Spleen (tissue), 7 donors: Measurements from ENCODE around the gene ABCB8.

ENCODE experiments used
- POLR2A ChIP-seq, 3 donors: fragments of 450-650 bp; IDR thresholded peaks; one replicate each; pipeline ENCODE4 v1.5.1; 2017; ENCODE audit warnings: antibody characterized with exemption in 3 of 3, mild to moderate bottlenecking in 1 of 3
- TF ChIP-seq, protein P1 (sequence below), 11 experiments: fragments of 200-600 bp in 7 of 11; fragments of 450-650 bp in 4 of 11; sonication (generic) in 4 of 11; IDR thresholded peaks in 8 of 11; conservative IDR thresholded peaks in 3 of 11; 1 replicate in 7 of 11; 2 replicates in 4 of 11; pipeline versions ENCODE4 v1.4.0 to v1.8.0; 2016 to 2021; ENCODE audit warnings: antibody characterized with exemption in 11 of 11, inconsistent platforms in 4 of 11, mild to moderate bottlenecking in 1 of 11
- donor health status: DM: no; HTN: no; CAD: no; lungs with moderate emphysema.
- donor health status: DM: no; HTN: no; CAD: no.
- donor health status: DM: no; HTN: no; CAD: no.

DNA sequence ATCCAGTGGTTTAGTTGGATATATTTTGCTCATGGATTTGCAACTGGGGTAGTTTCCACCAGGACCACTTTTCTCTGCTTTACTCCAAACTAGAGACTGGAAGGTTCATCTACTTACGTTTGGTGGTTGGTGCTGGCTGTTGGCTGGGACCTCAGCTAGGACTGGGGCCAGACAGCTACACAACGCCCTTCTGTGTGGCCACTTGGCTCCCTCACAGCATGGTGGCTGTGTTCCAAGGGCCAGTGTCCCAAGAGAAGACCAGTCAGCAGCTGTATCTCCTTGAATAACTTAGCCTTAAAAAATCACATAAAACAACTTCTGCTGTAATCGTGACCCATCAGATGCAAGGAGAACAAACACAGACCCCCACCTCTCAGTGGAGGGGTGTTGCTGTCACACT, 45.9 kb upstream of the ABCB8 start:
- TF ChIP-seq, protein P1, sequence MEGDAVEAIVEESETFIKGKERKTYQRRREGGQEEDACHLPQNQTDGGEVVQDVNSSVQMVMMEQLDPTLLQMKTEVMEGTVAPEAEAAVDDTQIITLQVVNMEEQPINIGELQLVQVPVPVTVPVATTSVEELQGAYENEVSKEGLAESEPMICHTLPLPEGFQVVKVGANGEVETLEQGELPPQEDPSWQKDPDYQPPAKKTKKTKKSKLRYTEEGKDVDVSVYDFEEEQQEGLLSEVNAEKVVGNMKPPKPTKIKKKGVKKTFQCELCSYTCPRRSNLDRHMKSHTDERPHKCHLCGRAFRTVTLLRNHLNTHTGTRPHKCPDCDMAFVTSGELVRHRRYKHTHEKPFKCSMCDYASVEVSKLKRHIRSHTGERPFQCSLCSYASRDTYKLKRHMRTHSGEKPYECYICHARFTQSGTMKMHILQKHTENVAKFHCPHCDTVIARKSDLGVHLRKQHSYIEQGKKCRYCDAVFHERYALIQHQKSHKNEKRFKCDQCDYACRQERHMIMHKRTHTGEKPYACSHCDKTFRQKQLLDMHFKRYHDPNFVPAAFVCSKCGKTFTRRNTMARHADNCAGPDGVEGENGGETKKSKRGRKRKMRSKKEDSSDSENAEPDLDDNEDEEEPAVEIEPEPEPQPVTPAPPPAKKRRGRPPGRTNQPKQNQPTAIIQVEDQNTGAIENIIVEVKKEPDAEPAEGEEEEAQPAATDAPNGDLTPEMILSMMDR (IDR thresholded peaks at IDR 0.05 in 8 of 11, conservative IDR thresholded peaks at IDR 0.05 in 3 of 11): no peak
- TF ChIP-seq POLR2A (IDR thresholded peaks at IDR 0.05): no peak
